ENCODE results near the gene ITGA8.
"Not testable (repeated sequence)": the region's sequence is repeated elsewhere in the genome, so short reads cannot be mapped to it uniquely, and the experiment has no call there.

Gene ITGA8

DNA sequence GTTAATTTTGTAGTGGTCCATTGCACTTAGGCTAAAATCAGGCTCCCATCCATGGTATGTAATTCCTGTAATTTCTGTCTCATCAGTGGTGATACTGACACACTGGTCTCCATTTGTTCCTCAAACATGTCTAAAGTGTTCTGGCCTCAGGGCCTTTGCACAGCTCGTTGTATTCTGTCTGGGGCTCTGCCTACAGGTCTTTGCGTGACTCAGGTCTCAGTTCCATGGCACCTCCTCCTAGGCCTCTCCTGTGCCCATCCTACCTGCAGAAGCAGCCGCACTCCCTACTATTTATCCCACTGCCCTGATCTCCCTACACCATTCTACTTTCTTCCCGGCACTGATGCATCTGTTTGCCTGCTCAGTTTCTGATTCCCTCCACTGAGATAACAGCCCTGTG lies 173.8 kb downstream of the ITGA8 start:
- no peak for DNase-seq

DNA sequence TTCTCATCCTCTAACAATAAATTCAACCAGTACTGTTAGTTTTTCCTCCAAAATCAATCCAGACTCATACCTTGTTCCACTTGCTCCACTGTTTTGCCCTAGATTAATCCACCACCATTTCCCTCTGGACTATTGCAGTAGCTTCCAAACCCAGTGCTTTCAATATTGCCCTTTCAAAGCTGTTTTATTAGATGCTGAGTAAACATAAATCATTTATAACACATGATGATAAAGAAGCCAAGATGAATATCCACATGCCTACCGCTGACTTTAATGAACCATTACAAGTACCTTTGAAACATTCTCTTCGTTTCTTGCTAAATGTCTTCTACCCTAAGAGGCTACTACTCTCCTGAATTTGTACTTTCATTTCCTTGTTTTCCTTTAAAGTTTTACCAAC lies 174.5 kb downstream of the ITGA8 start:
- DNase-seq: no peak

DNA sequence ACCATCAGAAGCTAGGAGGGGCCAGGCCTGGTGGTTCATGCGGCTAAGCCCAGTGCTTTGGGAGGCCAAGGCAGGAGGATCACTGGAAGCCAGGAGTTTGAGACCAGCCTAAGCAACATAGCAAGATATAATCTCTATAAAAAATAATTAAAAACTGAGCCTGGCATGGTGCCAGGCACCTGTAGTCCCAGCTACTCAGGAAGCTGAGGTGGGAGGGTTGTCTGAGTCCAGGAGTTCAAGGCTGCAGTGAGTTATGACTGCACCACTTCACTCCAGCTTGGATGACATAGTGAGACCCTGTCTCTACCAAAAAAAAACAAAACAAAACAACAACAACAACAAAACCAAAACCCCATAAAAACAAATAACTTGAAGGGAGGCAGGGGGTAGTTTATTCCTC lies 175.7 kb downstream of the ITGA8 start:
- DNase-seq: no peak

DNA sequence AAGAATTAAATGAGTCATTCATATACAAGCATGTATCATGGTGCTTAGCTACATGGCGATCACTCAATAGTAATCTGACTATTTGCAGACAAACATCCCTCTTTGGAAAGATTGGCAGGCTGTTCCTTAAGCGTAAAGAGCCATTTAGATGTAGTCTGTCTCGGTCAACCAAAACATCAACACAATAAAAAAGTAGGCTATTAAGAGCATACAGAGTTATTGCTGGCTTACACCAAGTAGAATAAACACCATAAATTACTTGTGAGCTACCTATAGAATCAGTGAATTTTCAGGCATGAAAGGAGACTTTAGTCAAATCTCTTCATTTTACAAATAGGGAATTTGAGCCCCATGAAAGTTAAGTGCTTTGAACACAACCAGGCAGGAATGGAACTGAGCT lies 176.9 kb downstream of the ITGA8 start:
- DNase-seq: no peak

- no peak for DNase-seq
Measured at GRCh38 chr10:15541376-15541775, 178.3 kb downstream of the ITGA8 start.

DNA sequence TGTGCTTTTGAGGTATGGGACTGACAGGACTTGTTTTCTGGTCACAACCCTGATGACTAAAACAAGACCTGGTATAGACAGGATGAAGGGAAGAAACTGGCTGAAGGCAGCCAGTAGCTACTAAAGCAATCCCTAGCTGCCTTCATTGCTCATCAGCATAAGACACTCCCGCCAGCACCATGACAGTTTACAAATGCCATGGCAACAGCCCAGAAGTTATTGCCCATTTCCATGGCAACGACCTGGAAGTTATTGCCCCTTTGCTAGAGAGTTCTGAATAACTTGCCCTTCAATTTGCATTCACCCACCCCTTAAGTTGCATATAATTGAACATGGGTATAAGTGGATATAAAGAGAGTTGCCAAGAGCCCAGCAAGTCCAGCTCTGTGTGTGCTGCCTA lies 179.0 kb downstream of the ITGA8 start:
- no peak for DNase-seq

DNA sequence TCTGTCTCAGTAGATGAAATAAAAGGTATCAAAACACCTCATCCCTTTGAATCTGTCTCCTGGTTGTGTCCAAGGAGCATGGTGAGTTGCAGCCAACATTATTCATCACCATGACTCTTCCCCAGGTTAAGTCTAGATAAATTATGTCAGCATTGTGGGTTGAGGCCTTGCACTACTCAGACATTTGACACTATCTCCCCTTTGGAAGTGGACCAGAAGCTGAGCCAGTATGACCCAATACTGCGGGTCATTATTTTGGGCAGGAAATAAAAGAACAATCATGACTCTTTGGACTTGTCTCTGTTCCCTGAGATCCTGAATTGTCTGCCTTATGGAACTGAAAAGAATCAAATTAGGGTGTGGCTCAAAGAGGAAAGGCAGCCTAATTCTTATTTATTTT lies 180.5 kb downstream of the ITGA8 start:
- no peak for DNase-seq

DNA sequence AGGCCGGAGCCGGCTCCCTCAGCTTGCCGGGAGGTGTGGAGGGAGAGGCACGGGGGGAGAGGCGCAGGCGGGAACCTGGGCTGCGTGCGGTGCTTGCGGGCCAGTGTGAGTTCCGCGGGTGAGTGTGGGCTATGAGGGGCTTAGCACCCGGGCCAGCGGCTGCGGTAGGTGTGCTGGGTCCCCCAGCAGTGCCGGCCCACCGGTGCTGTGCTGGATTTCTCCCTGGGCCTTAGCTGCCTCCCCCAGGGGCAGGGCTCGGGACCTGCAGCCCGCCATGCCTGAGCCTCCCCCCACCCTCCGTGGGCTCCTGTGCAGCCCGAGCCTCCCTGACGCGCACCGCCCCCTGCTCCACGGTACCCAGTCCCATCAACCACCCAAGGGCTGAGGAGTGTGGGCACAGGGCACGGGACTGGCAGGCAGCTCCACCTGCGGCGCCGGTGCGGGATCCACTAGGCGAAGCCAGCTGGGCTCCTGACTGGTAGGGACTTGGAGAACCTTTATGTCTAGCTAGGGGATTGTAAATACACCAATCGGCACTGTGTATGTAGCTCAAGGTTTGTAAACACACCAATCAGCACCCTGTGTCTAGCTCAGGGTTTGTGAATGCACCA lies 184.7 kb downstream of the ITGA8 start:
- DNase-seq: not testable (repeated sequence)

GRCh38 chr10:15531927-15532722 lies 187.6 kb downstream of the ITGA8 start:
- no peak for DNase-seq

GRCh38 chr10:15528859-15529239 lies 190.9 kb downstream of the ITGA8 start:
- no peak for DNase-seq

GRCh38 chr10:15526754-15527153 lies 193.0 kb downstream of the ITGA8 start:
- DNase-seq: no peak

- no peak for DNase-seq
Measured at GRCh38 chr10:15521328-15521903, 198.3 kb downstream of the ITGA8 start.

DNA sequence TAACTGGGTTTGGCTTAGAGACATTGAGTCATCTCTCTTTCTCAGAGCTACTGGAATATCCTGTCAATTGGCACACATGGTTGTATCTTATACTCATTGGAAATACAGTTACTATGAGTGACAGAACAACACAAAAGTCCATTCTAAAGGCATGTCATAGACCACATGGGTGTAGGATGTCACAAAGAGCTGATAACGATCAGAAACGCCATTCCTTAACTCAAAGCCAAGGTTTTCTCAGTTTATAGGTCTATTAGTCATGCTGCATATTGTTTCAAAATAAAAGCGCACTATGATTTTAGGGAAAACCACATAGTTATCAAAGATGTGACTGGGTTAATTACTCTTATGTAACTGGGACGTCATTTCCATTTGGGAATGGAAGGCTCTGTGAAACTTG lies 201.5 kb downstream of the ITGA8 start:
- no peak for DNase-seq

- DNase-seq: no peak
Measured at GRCh38 chr10:15516256-15517085, 203.3 kb downstream of the ITGA8 start.

DNA sequence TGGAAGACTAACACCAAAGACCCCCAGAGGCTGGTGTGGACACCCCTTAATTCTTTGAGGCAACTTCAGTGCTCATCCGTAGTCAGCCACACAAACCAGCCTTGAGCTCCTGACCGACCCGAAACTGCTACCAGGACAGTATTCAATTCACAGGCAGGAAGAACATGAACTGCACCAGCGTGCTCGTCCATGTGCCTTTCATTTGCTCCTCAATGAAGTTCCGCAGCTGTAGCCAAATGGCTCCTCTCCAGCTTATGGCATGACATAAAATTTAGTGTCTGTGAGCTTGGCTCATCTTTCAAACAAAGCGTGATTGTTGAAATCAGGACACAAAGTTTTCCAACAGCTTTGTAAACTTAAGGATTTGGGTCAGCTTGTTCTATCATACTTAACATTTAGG lies 204.5 kb downstream of the ITGA8 start:
- DNase-seq: peak; percentile 74

GRCh38 chr10:15510963-15511362 lies 208.8 kb downstream of the ITGA8 start:
- DNase-seq: no peak

DNA sequence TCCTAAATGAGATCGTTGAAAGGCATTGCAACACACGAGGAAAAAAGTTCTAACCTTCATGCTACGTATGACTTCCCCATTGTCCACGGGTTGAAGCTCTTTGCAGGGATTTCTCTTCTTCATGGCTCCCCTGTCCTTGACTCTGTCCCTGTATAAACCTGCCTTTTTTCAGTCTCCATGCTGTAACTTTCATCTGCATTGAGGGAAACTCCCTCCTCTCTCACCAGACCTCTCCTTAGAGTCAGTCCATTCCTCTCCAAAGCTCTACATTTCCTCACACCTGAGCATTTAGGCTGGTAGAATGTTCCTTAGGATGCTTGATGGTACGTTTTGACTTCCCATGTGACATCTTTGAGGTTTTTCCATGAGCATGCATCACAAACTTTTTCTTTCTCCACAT lies 214.4 kb downstream of the ITGA8 start:
- no peak for DNase-seq

DNA sequence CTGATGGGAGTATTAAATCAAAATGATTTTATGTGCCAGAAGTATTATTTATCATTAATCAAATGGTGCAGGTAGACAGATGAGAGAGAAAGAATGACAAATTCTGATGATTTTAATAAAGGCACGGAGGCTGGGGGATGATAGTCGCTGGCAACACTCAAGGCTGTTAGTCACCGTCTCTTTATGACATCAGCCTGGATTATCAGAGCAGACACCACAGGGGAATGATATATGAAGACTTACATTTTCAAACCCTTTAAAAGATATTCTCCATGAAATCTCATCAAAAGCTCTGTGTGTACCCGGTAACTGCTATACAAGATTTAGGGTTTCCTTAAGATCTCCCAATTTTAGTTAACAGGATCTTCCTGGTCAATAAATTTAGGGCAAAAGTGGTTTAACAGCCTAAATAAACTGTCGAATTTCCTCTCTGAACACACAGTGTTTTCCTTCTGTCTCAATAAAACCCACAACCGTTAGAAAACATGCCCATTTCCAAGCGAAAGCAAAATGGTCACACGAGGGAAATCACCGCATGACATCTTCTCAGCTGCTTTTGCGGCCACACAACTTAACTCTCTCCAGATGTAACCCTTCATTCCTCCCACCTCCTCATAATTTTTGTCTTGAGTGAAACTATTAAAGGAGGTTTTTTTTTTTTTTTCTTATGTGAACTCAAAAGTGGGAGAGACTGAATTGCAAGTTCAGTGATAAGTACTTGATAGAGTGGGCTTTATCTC lies 215.5 kb downstream of the ITGA8 start:
- DNase-seq: no peak

DNA sequence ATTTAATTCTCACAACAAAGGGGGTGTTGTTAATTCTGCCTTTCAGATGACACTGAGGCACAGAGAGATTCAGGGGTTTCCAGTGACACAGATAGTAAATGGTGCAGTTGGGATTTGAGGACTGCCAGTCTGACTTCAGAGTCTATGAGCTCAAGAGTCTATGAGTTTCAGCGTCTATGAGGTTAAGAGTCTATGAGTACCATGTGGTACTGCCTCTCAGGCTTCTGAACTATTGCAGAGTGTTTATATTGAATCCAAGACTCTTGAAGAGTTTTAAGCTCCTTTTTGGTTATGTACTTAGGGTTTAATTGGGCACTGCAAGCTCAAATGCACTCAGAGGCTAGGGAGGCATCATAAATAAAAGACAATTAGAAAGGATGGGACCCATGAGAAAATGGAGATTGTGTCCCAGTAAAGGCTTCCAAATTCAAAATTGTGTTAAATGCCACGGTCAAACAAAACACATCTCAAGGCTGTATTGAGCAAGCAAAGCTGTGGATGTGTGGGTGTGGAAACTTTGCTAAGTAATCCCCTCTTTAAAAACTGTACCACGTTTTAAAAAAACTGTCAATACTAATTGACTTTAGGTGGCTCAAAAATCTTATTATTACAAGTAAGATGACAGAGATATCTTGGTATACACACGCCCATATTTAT lies 224.7 kb downstream of the ITGA8 start:
- DNase-seq: no peak

DNA sequence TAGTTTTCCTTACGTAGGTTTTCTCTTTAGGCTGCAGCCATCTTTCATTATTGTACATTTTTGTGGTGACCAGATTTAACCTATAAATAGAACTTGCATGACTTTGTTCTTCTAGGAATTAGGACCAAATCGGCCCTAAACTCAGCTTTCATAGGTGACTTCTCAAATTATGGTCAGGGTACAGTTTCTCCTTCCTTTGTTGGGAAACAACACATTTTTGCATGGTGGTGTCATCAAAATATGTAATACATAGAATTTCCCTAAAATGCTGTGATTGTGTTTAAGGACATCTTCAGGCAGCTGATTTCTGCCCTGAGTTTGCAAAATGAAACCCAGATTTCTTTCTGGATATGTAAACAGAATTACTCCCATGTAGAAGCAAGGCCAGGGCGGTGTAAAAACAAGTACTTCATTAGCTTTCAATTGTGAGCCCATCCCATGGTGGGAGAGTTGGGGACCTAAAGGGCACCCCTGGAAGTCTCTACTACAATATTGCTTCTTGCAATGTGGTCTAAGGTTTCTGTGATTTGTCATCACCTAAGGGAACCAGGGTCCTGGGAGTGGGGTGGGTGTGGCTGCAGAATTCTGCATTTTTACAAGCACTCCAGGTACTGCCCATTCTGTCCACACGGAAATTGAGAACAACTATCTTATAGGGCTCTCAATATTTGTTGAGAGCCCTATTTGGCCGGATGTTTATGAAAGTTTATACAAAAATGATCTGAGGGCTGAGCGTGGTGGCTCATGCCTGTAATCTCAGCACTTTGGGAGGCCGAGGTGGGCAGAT lies 227.7 kb downstream of the ITGA8 start:
- DNase-seq: no peak

- DNase-seq: no peak
Measured at GRCh38 chr10:15489431-15489830, 230.3 kb downstream of the ITGA8 start.

All from midbrain (tissue), 1 donor.